GM12801 (cell line): ENCODE data around the gene MRPL2.

Experiments used
- CTCF ChIP-seq: IDR thresholded peaks from one replicate; pipeline ENCODE4 v1.5.1; 2011; ENCODE audit warnings: control low read depth; ENCODE audit not compliant: insufficient read length; ENCODE audit errors: extremely low read depth

The MRPL2 gene

GRCh38 chr6:43077981-43078511 lies 18.8 kb upstream of the MRPL2 start:
- TF ChIP-seq CTCF = no peak

- no peak for TF ChIP-seq CTCF
Observed at GRCh38 chr6:43077333-43077809, 18.1 kb upstream of the MRPL2 start.

- TF ChIP-seq CTCF = no peak
Observed at GRCh38 chr6:43076464-43077332, 17.5 kb upstream of the MRPL2 start.

GRCh38 chr6:43075670-43076463 lies 16.6 kb upstream of the MRPL2 start, which contains the start of gene PTK7:
TSS of gene PTK7 (plus strand) at chr6:43076314. CDS start at chr6:43076489, 175 bp downstream.
- TF ChIP-seq CTCF = no peak

- TF ChIP-seq CTCF = no peak
Observed at GRCh38 chr6:43074847-43075669, 15.8 kb upstream of the MRPL2 start.

- no peak for TF ChIP-seq CTCF
Observed at GRCh38 chr6:43070028-43070632, 10.9 kb upstream of the MRPL2 start.
